K562 treated with DMSO at 1 percent for 12 hours (cell line): ENCODE measurements around the gene CLTA. TPM values are rescaled to one million over a fixed set of nuclear protein-coding genes. Genes with fewer than 3 reads are reported as not detected.

ENCODE experiments used
- total RNA-seq: library from RNA; unstranded; fragments of 300-600 nt; gene quantifications from 2 replicates; pipeline ENCODE4 v1.2.3, GENCODE V29; 2022; ENCODE audit not compliant: insufficient read depth

The CLTA gene, protein sequence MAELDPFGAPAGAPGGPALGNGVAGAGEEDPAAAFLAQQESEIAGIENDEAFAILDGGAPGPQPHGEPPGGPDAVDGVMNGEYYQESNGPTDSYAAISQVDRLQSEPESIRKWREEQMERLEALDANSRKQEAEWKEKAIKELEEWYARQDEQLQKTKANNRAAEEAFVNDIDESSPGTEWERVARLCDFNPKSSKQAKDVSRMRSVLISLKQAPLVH
- total RNA-seq, result 332 and 335 TPM in 2 replicates

DNA sequence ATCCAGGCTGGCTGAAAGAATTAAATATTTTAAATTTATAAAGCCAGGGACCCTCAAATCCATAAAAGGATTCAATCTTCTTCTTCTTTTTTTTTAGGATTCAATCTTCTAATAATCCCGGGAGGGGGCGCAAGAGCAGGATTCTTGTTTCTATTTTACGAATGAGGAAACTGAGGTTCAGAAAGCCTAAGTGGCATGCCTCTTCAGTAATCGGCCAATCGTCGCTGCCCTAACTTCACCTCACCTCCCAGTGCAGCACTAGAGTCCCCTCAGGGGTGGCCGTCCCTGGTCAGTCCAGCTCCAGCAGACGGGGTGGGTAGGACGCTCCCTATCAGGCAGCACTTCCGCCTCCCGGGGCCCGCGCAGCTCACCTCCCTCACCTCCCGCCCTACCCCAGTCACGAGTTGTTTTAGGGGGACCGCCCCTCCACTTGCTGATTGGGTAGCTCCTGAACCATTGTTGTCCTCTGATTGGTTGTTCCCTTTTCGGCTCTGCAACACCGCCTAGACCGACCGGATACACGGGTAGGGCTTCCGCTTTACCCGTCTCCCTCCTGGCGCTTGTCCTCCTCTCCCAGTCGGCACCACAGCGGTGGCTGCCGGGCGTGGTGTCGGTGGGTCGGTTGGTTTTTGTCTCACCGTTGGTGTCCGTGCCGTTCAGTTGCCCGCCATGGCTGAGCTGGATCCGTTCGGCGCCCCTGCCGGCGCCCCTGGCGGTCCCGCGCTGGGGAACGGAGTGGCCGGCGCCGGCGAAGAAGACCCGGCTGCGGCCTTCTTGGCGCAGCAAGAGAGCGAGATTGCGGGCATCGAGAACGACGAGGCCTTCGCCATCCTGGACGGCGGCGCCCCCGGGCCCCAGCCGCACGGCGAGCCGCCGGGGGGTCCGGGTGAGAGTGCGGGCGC, at the start of gene CLTA:
CLTA (plus strand) TSS at position 534 of the 902 bp plus-strand sequence; CDS start at position 670, 136 bp downstream.

DNA sequence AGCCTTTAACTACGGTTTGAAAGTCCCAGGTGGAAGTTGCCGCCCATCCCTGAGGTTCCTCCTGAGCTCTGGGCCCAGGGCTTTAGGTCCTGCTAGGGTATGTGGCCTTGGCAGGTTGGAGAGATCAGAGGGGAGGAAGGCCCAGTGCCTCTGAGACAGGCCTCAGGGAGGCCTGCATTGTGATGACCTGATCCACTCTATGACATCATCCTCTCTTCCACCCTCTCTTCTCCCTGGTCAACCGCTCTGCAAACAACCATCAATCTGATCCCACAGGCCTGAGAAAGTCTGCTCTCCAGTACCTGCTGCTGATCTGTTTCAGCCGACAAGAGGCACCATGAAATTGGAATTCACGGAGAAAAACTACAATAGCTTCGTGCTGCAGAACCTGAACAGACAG, 21.6 kb upstream of the CLTA start, which contains the start of gene CCIN:
CCIN (plus strand) TSS at position 223 of the 400 bp plus-strand sequence; CDS start at position 338, 115 bp downstream.

DNA sequence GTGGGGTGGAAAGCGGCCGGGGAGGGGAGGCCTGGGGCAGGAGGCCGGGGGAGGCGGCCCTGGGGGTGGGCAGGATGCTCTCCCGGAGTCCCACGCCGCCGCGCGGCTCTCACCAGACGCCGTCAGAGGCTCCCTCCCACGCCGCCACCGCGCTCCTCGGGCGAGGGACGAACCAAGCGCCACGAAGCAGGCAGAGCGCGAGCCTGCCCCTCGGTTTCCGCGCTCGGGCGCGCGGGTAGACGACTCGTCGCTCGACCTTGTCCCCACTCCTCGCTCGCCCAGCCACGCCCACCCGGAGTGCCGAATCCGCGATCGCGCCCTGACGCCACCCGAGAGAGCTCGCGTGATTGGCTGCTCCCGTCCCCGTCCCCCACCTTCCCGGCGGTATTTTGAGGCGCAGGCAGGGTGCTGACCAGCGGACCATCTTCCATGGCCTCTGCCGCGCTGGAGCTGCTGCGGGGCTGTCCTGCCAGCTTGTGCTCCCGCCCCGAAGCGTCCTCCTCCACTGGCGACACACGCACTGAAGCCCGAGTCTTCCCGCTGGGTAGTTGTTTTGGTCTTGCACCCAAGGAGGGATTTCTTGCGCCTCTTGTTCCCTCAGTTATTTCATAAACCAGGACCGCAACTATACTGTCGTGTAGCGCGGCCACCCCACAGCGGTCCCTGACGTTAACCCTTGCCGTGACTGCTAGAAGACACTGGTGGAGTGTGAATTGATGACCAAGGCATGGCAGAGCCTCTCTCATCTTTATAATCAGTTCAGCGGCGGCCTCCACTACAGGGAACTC, 67.7 kb downstream of the CLTA start, which contains the start of gene GNE:
GNE (minus strand) TSS at position 241 of the 788 bp plus-strand sequence. CDS start 9,093 bp downstream, outside the sequence.

Other genes starting within 250 kb of the CLTA start
- not detected in 2 replicates for gene OR2S2, start 232.8 kb upstream of the CLTA start, total RNA-seq
- 0.35 TPM in 1 of 2 replicates, not detected in the other for gene RECK, start 154.0 kb upstream of the CLTA start, total RNA-seq
- 6.9 TPM in 2 replicates for gene GLIPR2, start 54.2 kb upstream of the CLTA start, total RNA-seq
- not detected in 2 replicates for gene CCIN, start 21.5 kb upstream of the CLTA start, total RNA-seq
- gene GNE, start 67.5 kb downstream of the CLTA start, total RNA-seq, result 4.3 and 12.3 TPM in 2 replicates
- gene RNF38, start 209.3 kb downstream of the CLTA start, total RNA-seq, result 1.6 and 10.3 TPM in 2 replicates